Measurements from ENCODE around the gene TNFRSF1B.

TNFRSF1B gene

DNA sequence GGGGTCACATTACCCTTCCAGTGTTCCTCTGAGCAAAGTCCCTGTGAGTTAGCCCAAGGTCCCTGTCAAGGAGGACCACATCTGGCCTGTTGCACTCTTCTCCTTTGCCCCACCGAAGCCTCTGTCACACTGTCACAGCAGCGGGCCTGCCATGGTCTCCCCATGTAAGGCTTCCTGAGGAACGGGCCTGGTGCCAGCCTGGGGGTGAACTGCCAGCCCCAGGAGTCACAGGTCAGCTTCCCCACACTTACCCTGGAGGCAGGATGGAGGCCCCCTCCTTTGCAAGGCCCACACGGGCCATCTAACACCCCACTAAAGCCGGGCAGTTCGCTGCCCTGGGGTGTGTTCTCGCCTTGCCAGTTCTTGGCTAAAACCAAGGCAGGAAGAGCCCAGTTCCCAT, 14.1 kb downstream of the TNFRSF1B start:
- H3K9me3 ChIP-seq = no peaks in the 10 kb centered on the region
- no peaks in the 10 kb centered on the region for H3K27me3 ChIP-seq (ENCODE audit: low read depth)
- H3K4me3 ChIP-seq = no peak overlapping the region
- H3K36me3 ChIP-seq (replicated peaks) = no peaks in the 10 kb centered on the region
- in situ Hi-C loops (cut with MboI; ENCODE audit: low sequenced_read_pairs) = no loop called here
- 0 out of 2 replicates have a peak, but pooled peaks cover 3% of the 10 kb centered on the region for H3K4me1 ChIP-seq
- no peak for DNase-seq (ENCODE audit: low spot score in 2 of 2)

DNA sequence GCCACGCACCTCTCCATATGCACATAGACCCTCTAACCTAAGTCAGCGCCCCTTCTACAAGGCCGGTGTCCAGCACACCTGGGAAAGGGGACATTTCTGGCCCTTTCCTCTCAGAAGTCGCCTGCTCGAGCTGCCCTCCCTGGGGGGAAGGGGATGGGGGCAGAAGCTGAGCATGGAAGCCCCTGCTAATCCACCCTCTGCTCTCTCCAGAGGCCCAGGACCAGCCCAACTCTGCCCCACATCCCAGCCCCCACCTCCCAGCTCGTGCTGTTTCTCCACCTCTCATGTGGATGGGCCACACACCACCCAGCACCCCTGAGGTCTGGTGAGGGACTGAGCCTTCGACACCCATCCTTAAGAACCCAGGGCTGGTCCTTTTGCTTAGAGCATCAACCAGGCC, 14.8 kb downstream of the TNFRSF1B start:
- no peaks in the 10 kb centered on the region for H3K36me3 ChIP-seq (replicated peaks)
- H3K4me1 ChIP-seq = 0 out of 2 replicates have a peak, but pooled peaks cover 3% of the 10 kb centered on the region
- no peaks in the 10 kb centered on the region for H3K27me3 ChIP-seq (ENCODE audit: low read depth)
- no peak for DNase-seq (ENCODE audit: low spot score in 2 of 2)
- H3K9me3 ChIP-seq = no peaks in the 10 kb centered on the region
- in situ Hi-C loops (cut with MboI; ENCODE audit: low sequenced_read_pairs) = no loop called here
- H3K4me3 ChIP-seq = no peak overlapping the region

- Histone ChIP-seq H3K27me3 (ENCODE audit: low read depth) (no peaks in the 10 kb centered on the region), H3K4me1 (0 out of 2 replicates have a peak, but pooled peaks cover 3% of the 10 kb centered on the region), H3K36me3 (replicated peaks) (no peaks in the 10 kb centered on the region), H3K9me3 (no peaks in the 10 kb centered on the region), H3K4me3 (no peak overlapping the region)
- no peak for DNase-seq (ENCODE audit: low spot score in 2 of 2)
- in situ Hi-C loops (cut with MboI; ENCODE audit: low sequenced_read_pairs) = no loop called here
These were observed 15.7 kb downstream of the TNFRSF1B start for GRCh38 chr1:12182410-12182984.

GRCh38 chr1:12183095-12183794, 16.5 kb downstream of the TNFRSF1B start:
- no peaks in the 10 kb centered on the region for H3K9me3 ChIP-seq
- H3K36me3 ChIP-seq (replicated peaks) = no peaks in the 10 kb centered on the region
- no peak overlapping the region for H3K4me3 ChIP-seq

DNA sequence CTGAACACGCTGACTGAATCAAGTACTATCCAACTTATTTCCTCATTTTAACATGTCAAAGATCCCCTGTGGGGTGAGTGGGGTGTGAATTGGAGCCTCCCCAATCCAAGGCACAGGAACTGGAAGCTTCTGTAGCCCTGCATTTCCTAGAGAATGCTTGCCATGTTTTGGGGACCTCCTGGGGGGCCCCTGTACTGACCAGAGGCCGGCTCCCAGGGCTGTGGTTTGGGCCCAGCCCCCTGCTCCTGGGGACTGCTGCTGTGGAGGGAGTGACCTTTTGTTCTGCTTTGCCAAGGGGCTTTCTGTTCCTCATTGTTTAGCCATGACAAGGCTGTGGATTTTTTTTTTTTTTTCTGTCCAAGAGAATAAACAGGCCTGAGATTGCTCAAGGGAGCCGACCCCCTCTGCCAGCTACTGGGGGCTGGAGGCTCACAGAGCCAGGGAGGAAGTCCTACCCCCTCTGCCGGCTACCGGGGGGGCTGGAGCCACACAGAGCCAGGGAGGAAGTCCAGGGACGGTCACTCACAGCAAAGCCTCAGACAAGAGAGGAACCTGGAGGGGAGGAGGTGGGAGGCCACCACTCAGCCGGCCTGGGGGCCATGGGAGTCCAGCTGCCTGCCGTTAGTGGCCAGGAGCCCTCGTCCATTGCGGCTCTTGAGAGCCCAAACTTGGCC, 17.4 kb downstream of the TNFRSF1B start:
- Histone ChIP-seq H3K36me3 (replicated peaks) (no peaks in the 10 kb centered on the region), H3K4me3 (no peak overlapping the region), H3K9me3 (no peaks in the 10 kb centered on the region), H3K4me1 (0 out of 2 replicates have a peak, but pooled peaks cover 3% of the 10 kb centered on the region), H3K27me3 (ENCODE audit: low read depth) (no peaks in the 10 kb centered on the region)
- in situ Hi-C loops (cut with MboI; ENCODE audit: low sequenced_read_pairs) = no loop called here
- DNase-seq (ENCODE audit: low spot score in 2 of 2) = peak in 1 of 2 experiments; percentile 27

More at GRCh38 chr1:12183095-12183794, 16.5 kb downstream of the TNFRSF1B start:
- in situ Hi-C loops (cut with MboI; ENCODE audit: low sequenced_read_pairs) = no loop called here
- H3K4me1 ChIP-seq = 0 out of 2 replicates have a peak, but pooled peaks cover 3% of the 10 kb centered on the region
- no peak for DNase-seq (ENCODE audit: low spot score in 2 of 2)
- no peaks in the 10 kb centered on the region for H3K27me3 ChIP-seq (ENCODE audit: low read depth)

GRCh38 chr1:12185036-12185917, 18.5 kb downstream of the TNFRSF1B start:
- DNase-seq (ENCODE audit: low spot score in 2 of 2) = no peak
- Histone ChIP-seq H3K4me1 (0 out of 2 replicates have a peak, but pooled peaks cover 3% of the 10 kb centered on the region), H3K36me3 (replicated peaks) (no peaks in the 10 kb centered on the region), H3K27me3 (ENCODE audit: low read depth) (no peaks in the 10 kb centered on the region), H3K9me3 (no peaks in the 10 kb centered on the region), H3K4me3 (no peak overlapping the region)
- in situ Hi-C loops (cut with MboI; ENCODE audit: low sequenced_read_pairs) = no loop called here

GRCh38 chr1:12185918-12186678, 19.3 kb downstream of the TNFRSF1B start:
- no peak for DNase-seq (ENCODE audit: low spot score in 2 of 2)
- H3K4me3 ChIP-seq = no peak overlapping the region
- no peaks in the 10 kb centered on the region for H3K27me3 ChIP-seq (ENCODE audit: low read depth)
- in situ Hi-C loops (cut with MboI; ENCODE audit: low sequenced_read_pairs) = no loop called here
- 0 out of 2 replicates have a peak, but pooled peaks cover 3% of the 10 kb centered on the region for H3K4me1 ChIP-seq
- H3K9me3 ChIP-seq = no peaks in the 10 kb centered on the region
- H3K36me3 ChIP-seq (replicated peaks) = no peaks in the 10 kb centered on the region

DNA sequence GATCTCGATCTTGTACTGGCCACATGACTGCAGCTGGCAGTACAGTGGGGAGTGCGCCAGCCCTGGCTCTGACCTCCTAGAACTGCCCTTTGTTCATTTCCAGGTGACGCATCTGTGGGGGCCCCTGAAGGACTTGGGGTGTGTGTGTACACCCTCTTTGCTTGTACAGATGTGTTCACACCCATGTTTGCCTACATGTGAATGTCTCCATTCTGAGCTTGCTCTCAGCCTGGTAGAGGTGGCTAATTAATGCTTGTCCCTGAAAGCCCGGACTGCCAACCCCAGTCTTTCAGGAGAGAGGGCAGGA, 19.8 kb downstream of the TNFRSF1B start:
- no peaks in the 10 kb centered on the region for H3K27me3 ChIP-seq (ENCODE audit: low read depth)
- no peak overlapping the region for H3K4me3 ChIP-seq
- H3K36me3 ChIP-seq (replicated peaks) = no peaks in the 10 kb centered on the region
- 0 out of 2 replicates have a peak, but pooled peaks cover 3% of the 10 kb centered on the region for H3K4me1 ChIP-seq
- DNase-seq (ENCODE audit: low spot score in 2 of 2) = no peak
- H3K9me3 ChIP-seq = no peaks in the 10 kb centered on the region
- in situ Hi-C loops (cut with MboI; ENCODE audit: low sequenced_read_pairs) = no loop called here

DNA sequence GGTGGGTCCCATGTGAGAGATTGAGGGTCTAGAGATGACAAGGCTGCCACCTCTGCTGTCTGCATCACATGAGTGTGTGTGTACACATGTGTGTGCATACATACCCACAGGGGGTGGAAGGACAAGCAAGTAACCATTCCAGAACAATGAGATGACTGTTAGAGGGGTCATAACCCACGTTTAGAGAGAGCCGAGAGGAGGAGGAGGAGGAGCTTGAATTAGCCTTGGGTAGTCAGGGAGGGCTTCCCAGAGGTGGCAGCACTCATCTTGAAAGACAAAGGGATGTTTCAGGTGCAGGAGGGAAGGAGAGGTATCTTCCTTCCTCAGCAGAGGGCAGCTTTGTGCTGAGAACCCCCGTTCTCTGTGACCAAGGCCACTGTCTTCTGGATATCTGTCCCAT, 21.3 kb downstream of the TNFRSF1B start:
- H3K4me3 ChIP-seq = no peak overlapping the region
- H3K4me1 ChIP-seq = 0 out of 2 replicates have a peak, but pooled peaks cover 3% of the 10 kb centered on the region
- no peaks in the 10 kb centered on the region for H3K36me3 ChIP-seq (replicated peaks)
- in situ Hi-C loops (cut with MboI; ENCODE audit: low sequenced_read_pairs) = no loop called here
- no peaks in the 10 kb centered on the region for H3K9me3 ChIP-seq
- no peaks in the 10 kb centered on the region for H3K27me3 ChIP-seq (ENCODE audit: low read depth)
- no peak for DNase-seq (ENCODE audit: low spot score in 2 of 2)

GRCh38 chr1:12188657-12189327, 22.0 kb downstream of the TNFRSF1B start:
- H3K4me3 ChIP-seq = no peak overlapping the region
- in situ Hi-C loops (cut with MboI; ENCODE audit: low sequenced_read_pairs) = no loop called here
- no peaks in the 10 kb centered on the region for H3K27me3 ChIP-seq (ENCODE audit: low read depth)
- H3K9me3 ChIP-seq = no peaks in the 10 kb centered on the region
- no peaks in the 10 kb centered on the region for H3K36me3 ChIP-seq (replicated peaks)
- no peak for DNase-seq (ENCODE audit: low spot score in 2 of 2)
- 0 out of 2 replicates have a peak, but pooled peaks cover 3% of the 10 kb centered on the region for H3K4me1 ChIP-seq

- in situ Hi-C loops (cut with MboI; ENCODE audit: low sequenced_read_pairs) = no loop called here
- no peaks in the 10 kb centered on the region for H3K36me3 ChIP-seq (replicated peaks)
- H3K9me3 ChIP-seq = no peaks in the 10 kb centered on the region
- no peaks in the 10 kb centered on the region for H3K27me3 ChIP-seq (ENCODE audit: low read depth)
- no peak for DNase-seq (ENCODE audit: low spot score in 2 of 2)
- H3K4me3 ChIP-seq = no peak overlapping the region
- 0 out of 2 replicates have a peak, but pooled peaks cover 2% of the 10 kb centered on the region for H3K4me1 ChIP-seq
These were observed 22.5 kb downstream of the TNFRSF1B start for GRCh38 chr1:12189328-12189682.

- Histone ChIP-seq H3K4me1 (no peaks in the 10 kb centered on the region), H3K9me3 (no peaks in the 10 kb centered on the region), H3K36me3 (replicated peaks) (no peaks in the 10 kb centered on the region), H3K4me3 (no peak overlapping the region), H3K27me3 (ENCODE audit: low read depth) (no peaks in the 10 kb centered on the region)
- no peak for DNase-seq (ENCODE audit: low spot score in 2 of 2)
- in situ Hi-C loops (cut with MboI; ENCODE audit: low sequenced_read_pairs) = no loop called here
These were observed 24.6 kb downstream of the TNFRSF1B start for GRCh38 chr1:12191242-12192032.
